MV-4-11 (cell line): Measurements from ENCODE around the gene FLRT1.

Experiments used
- DNase-seq: peaks from one replicate; lab custom pipeline; 2025; lab: John Stamatoyannopoulos, UW

The FLRT1 gene, protein sequence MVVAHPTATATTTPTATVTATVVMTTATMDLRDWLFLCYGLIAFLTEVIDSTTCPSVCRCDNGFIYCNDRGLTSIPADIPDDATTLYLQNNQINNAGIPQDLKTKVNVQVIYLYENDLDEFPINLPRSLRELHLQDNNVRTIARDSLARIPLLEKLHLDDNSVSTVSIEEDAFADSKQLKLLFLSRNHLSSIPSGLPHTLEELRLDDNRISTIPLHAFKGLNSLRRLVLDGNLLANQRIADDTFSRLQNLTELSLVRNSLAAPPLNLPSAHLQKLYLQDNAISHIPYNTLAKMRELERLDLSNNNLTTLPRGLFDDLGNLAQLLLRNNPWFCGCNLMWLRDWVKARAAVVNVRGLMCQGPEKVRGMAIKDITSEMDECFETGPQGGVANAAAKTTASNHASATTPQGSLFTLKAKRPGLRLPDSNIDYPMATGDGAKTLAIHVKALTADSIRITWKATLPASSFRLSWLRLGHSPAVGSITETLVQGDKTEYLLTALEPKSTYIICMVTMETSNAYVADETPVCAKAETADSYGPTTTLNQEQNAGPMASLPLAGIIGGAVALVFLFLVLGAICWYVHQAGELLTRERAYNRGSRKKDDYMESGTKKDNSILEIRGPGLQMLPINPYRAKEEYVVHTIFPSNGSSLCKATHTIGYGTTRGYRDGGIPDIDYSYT

DNA sequence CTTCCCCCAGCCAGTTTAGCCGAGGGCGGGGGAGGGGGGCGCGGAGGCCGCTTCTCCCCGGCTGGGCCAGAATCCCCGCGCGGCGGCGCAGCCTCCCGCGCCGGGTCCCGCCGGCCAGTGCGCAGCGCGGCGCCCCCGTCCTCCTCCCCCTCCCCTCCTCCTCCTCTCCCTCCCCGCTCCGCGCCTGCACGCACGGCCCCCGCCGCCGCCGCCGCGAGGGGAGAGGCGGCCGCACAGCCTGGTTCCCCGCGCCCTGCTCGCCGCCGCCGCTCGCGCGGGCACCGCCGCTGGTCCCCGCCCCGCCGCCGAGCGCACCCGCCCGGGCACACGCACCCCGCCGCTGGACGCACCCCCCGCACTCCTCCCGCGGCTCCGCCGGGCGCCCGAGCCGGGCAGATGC is at the start of gene FLRT1:
Gene FLRT1, plus strand, starts transcription at position 356 of the 400 bp plus-strand sequence. CDS start 80,337 bp downstream, outside the sequence.
- DNase-seq: no peak

DNA sequence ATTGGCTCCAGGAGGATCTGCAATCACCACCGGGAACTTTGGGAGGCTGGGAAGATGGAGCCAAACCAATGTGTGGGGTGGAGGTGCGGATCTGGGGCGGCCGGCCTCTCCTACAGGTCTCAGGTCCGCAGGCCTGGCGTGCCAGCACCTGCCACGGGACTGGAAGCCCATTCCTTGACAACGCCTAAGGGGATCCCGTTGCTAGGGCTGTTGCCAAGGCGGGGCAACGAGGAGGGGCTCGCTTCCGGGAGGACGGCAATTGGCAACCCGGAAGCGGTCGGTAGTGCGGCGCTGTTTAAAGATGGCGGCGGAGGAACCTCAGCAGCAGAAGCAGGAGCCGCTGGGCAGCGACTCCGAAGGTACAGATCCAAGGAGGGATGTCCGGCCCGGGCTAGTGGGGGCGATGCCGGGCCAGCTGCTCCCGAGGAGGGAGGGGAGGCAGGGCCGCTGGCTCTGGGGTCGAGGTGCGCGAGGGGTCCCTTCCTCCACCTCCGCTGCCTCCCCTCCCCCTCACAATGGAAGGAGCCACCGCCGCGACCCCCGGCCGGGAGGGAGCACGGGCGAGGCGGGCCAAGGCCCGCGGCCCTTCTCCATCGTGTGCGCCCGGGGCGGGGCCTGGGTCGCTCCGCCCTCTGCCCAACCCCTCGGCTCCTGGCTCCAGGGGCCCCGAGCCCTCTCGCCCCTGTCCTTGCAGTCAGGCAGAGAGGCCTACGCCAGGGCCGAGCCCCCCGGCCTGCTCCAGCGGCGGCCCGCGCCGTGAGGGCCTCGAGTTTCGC is 49.4 kb upstream of the FLRT1 start, which contains the start of gene OTUB1:
Gene OTUB1, plus strand, starts transcription at position 283 of the 776 bp plus-strand sequence. Its CDS starts 19 bp downstream, at position 302.
- peak; percentile 83 for DNase-seq

DNA sequence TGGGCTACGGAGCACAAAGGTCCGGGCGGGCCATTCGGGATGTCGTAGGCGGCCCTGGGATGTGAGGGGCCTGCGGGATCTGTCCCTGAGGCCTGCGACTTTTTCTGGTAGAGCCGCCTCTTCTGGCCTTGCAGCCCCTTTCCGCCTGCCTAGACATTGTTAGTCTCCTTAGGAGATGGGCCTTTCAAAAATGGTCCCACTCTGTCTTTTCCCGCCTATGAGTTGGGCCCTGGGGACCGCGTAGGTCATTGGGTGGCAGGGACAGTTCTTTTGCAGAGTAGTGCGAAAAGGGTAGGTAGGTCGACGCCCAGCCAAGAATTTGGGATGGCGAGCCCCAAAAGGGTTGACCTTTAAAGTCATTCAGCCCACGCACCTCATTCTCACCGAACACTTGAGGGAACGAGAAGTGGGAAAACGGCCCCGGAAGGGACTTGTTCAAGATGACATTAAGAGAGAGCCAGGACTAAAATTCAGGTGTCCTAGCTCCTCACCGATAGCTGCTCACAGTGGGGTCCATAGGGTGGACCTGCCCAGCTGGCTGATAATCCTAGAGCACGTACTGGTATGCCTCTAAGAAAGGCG is 48.7 kb upstream of the FLRT1 start:
- DNase-seq: no peak

DNA sequence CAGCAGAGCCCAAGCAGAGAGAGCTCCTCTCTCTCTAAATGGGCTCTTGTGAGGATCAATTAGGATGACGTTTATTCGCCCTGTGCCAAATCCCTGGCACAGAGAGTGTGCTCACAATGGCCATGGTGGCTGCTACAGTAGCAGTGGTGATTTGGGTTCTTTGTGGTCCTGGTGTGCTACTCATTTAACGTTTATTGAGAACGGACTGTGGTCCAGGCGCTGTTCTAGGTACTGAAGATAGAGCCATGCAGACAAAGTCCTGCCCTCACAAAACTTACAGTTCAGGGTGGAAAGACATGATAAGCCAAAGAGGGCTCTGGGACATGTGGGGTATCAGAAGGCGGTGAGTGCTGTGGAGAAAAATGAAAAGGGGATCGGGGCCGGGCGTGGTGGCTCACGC is 44.2 kb upstream of the FLRT1 start:
- no peak for DNase-seq

DNA sequence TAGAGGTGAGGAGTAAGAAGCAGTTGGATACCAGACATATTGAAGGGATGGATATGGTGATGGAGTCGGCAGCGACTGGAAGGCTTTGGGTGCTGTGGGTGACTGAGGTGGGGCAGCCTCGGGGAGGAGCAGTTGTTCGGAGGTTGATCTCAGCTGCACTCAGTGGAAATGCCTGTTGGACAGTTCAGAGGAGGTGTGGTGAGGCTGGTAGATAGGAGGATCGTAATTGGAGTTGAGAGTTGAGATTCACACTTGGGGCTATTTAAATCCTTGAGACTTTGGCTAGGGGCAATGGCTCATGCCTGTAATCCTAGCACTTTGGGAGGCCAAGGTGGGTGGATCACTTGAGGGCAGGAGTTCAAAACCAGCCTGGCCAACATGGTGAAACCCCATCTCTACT is 42.6 kb upstream of the FLRT1 start:
- DNase-seq: no peak

DNA sequence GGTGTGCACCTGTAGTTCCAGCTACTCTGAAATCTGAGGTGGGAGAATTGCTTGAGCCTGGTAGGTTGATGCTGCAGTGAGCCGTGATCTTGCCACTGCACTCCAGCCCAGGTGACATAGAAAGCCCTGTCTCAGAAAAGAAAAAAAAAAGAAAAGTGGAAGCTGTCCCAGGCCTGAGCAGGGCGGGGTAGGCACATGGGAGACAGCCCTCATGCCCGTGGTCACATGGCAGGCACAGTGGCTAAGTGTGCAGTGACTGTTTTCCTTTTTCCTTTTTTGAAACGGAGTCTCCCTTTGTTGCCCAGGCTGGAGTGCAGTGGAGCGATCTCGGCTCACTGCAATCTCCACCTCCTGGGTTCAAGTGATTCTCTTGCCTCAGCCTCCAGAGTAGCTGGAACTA is 41.7 kb upstream of the FLRT1 start:
- no peak for DNase-seq

DNA sequence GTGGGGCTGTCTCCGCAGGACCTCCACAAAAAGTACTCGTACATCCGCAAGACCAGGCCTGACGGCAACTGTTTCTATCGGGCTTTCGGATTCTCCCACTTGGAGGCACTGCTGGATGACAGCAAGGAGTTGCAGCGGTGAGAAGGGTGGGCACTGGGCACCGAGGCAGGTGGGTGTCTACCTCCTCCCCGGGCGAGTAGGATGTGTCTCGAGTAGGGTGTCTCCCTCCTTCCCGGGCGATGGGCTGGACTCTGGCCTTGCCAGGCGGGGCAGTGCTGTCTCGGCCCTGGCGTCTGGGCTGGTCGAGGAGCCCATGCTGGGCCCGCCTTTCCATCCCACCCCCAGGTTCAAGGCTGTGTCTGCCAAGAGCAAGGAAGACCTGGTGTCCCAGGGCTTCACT is 39.2 kb upstream of the FLRT1 start:
- no peak for DNase-seq

DNA sequence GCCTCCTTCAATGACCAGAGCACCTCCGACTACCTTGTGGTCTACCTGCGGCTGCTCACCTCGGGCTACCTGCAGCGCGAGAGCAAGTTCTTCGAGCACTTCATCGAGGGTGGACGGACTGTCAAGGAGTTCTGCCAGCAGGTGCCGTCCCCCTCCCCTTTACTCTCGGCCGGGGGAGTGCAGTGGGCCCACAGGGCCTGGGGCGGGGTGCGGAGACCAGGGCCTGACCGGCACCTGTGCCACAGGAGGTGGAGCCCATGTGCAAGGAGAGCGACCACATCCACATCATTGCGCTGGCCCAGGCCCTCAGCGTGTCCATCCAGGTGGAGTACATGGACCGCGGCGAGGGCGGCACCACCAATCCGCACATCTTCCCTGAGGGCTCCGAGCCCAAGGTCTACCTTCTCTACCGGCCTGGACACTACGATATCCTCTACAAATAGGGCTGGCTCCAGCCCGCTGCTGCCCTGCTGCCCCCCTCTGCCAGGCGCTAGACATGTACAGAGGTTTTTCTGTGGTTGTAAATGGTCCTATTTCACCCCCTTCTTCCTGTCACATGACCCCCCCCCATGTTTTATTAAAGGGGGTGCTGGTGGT is 38.5 kb upstream of the FLRT1 start:
- DNase-seq: no peak

DNA sequence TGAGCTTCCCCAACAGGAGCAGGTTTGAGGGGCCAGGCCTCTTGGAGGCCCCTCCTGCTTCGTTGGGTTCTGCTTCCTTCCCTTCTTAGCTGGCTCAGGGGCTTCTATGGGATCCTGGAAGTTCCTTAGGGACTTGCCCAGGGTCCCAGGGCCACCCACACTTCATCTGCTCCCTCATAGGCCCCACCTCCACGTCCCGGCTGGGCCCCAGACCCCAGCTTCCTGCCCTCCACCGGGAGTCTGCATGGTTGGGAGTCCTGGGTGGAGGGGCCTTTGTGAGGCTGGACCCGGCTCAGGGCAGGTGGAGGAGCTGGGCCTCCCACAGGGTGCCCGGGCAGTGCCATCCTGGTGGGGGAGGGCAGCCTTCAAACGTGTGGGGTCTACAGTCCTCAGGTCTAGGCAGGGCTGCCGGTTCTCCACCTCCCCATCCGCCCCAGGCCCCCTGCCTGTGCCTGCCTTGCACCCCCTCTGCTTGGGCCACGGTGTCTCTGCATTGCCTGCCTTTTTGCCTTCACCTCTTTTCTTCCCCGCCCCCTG is 37.9 kb upstream of the FLRT1 start:
- no peak for DNase-seq

DNA sequence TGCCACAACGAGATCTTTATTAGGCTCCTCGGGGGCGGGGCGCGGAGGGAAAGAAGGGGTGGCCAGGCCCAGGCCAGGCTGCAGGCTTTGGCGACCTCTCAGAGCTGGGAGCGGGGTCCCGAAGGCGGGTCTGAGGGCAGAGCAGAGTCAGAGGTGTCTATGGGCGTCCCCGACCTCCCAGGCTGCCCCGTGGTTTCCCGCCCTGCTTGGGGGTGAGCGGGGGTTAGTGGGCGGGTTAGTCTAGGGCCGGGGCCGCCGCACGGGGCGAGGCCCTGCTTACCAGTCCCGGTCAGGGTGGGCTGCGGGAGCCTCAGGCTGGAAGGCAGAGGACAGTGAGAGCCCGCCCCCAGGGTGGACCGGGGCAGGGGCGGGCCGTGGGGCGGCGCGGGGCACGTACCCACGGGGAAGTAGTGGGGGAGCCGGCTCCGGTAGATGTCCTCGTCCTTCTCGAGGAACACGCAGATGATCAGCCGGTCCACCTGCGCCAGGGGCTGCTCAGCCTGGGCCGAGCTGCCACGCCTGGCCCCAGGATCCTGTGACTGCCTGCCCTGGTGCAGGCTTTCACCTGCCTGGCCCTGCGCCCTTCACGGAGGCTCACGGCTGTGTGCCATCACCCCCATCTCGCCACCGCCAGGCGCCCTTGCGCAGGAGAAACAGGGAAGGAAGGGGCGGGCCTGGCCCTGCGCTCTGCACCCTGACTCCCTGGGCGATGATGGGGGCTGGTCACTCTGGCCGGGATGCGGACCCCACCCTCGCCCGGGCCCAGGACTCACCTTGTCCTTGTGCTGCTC is 37.0 kb upstream of the FLRT1 start:
- DNase-seq: no peak

DNA sequence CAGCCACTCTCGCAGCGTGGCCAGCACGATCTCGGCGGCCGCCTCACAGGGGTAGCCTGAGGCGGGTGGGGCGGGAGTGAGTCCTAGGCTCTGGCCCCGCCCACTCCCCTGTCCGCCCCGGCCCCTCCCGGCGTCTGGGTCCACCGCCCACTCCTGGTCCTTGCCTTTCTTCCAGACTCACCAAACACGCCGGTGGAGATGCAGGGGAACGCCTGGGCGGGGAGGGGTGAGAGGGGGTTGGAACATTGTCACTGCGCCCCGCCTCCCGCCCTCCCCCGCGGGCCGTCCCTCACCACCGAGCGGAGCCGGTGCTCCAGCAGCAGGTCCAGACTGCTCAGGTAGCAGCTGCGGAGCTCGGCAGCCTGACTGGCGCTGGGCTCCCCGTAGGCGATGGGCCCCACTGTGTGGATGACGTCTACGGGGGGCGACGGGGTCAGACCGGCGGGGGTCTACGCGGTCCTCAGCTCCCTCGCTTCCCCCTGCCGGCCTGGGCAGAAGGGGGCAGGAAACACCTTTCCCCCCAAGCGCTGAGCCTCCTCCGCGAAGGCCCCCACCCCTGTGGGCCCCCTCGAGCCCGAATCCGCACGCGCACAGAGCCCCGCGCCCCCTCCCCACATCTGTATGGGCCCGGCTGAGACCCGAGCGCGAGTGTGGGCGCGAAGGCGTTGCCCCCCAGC is 36.2 kb upstream of the FLRT1 start:
- DNase-seq: no peak

DNA sequence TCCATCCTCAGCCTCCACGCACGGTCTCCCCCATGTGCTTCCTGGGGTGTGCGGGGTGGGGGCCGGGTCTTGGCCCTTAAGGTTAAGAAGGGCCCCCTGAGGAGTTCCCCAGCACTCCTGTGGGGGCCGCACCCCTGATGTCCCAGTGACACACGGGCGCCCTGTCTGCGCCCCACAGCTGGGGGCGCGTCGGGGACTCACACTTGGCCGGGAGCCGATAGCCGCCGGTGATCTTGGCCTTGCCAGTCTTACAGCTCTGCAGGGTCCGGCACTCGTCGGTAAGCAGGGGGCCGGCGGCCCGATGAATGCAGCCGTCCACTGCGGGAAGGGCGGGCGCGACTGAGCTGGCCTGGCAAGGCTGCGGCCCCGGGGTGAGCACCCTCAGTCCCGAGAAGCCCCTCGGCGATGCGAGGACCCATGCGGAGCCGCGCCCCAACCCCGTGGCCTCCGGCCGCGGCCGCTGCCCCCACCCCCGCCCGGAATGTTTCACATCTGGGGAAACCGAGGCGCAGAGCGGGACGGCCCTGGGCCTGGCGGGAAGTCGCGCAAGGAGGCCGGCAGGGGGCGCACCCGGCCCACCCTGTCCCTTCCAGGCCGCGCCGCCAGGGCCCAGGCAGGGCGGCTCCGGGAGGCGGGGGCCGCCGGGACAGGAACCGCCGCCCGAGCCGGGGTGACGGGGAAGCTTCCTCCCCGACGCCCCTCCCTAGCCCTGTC is 35.5 kb upstream of the FLRT1 start:
- DNase-seq: peak; percentile 47

DNA sequence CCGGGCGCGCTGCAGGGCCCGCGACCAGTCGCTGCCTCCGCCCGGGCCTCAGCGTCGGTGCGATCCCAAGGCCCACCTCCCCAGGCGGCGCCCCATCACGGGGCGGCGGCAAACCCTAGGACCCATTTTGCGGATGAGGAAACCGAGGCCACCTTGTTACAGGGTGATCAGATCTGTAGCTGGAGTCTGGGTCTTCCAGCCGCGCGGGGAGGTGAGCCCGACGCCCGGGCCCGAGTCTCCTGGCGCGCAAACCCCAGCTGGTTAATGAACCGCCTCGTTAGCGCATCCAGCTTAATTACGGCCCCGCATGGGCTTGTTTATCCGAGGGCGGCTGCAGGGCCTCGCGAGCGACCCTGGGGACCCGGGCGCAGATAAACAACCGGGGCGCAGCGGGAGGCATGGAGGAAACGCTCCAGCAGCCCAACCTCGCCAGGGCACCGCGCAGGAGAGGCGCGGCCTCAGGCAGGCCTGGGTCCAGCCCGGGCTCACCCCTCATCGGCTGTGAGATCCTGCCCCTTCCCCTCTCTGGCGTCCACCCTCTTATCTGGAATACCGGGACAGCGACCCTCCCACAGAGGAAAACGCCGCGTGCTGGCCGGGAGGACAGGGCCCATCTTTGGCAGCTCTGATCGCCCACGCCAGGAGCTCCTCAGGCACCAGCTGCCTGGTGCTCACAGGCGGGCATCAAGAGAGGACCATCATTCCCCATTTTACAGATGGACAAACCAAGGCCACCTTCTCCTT is 34.8 kb upstream of the FLRT1 start:
- DNase-seq: no peak

DNA sequence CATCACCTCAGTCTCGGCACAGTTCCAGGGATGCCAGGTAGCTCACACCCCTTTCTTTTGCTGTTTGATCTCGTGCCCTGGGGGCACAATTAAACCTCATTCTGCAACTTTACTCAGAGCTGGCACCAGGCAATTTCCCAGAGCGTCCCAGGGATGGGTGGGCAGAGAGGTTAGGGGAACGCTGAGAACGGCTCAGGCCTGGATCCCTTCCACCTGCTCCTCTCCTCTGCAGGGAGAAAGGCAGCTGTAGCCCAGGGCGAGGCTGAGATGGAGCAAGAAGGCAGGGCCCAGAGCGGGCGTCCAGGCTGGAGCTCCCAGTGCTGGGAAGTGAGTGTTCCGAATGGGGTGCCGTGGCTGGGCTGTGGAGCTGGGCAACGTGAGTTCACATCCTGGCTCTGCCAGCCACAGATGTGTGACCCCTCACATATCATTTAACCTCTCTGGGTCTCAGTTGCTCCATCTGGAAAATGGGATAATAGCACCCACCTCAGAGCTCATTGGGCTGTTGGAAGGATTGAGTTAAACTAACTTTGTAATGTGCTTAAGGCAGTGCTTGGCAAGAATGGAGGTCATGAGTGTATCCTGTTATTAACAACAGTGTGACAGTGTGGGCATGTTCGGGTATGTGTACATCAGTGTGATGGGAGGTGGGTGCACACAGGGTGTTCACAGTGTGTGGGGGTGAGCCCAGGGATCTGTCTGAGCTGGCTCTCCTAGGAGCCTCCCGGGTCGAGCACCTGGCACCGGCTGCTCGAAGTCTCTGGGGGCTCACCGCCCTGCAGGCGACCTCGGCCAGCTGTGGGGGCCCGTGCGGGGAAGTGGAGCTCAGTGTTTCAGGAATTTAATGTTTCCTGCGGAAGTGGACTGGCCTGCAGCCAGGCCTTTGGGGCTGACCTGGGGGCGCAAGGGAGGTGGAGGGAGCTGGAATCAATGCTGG is 34.0 kb upstream of the FLRT1 start:
- no peak for DNase-seq

DNA sequence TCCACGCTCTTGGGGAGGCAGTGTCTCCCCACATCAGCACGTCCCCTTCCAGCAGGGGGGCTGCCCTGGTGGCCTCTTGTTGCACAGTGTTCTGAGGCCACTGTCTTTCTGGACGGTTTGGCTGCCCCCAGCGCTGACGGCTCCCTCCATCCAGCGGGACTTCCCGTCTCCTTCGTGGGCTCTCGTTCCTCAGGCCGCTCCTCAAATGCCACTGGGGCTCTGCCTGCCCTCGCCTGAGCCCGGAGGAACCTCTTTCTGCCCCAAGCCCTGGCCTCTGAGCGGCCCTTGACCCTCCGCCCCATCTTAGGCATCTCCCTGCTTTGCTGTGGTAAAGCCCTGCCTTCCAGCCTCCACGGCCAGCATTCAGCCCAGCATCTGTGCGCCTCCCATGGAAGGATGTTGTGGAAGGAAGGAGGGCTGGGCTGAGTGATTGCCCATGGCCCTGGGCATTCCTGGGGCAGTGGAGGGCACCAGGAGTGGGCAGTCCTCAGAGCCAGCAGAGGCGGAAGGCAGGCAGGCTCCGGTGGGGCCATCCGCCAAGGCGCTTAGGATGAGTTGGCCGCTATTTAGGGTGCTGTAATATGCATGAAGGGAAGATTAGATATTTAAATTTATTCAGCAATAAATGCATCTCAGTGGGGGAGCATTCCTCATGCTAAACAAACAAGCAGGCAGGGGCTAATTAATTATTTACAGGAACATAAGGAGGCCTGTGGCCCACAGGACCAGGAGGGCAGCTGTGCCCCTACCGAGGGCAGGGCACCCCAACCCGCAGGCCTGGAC is 31.7 kb upstream of the FLRT1 start:
- DNase-seq: peak; percentile 6

DNA sequence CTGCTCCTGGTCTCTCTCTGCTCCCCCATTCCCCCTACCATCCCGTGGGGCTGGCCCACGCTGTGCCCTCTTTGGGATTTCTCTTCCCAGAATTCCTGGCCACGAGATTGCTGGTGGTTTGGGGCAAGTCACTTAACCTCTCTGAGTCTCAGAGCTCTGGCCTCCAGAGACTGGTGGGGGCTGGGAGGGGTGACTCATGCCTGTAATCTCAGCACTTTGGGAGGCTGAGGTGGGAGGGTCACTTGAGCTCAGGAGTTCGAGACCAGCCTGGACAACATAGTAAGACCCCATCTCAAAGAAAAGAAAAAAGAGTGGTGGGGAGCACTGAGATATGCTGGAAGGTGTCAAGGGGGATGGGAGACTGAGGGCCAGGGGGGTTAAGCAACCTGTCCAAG is 31.1 kb upstream of the FLRT1 start:
- DNase-seq: peak; percentile 11

DNA sequence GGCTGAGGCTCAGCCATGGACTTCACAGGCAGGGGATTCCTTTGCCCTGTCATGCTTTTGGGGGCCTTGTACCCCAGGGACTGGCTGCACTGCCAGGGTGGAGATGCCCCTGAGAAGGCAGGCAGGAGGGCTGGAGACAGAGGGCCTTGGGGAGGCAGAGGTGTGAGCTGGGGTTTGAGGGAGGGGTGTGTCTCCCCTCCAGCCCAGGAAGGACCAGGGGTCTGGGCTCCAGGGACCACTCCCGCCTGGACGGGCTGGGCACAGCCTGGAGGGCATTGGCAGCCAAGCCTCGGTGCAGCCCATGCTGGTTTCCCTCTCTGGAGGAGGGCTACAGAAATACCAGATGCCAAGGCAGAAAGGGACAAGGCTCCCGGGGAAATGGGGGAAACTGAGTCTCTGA is 30.0 kb upstream of the FLRT1 start:
- no peak for DNase-seq
